ENCODE data around the gene CPED1. TPM values are rescaled to one million over a fixed set of nuclear protein-coding genes. Genes with fewer than 3 reads are reported as not detected.
"Not testable (repeated sequence)": the region's sequence is repeated elsewhere in the genome, so short reads cannot be mapped to it uniquely, and the experiment has no call there.

Gene CPED1
- total RNA-seq, 1 donor from 2014 or later: 32.3 TPM

DNA sequence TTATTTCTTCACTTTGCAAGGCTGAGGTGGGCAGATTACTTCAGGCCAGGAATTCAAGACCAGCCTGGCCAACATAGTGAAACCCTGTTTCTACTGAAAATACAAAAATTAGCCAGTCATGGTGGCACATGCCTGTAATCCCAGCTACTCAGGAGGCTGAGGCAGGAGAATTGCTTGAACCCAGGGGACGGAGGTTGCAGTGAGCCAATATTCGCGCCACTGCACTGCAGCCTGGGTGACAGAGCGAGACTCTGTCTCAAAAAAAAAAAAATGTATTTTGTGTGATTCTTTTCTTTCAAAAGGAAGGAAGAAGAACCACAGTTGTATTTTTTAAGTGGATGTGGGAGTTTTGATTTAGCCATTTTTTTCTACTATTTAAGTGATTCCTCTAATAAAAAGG, 195.4 kb downstream of the CPED1 start:
- not testable (repeated sequence) for DNase-seq

DNA sequence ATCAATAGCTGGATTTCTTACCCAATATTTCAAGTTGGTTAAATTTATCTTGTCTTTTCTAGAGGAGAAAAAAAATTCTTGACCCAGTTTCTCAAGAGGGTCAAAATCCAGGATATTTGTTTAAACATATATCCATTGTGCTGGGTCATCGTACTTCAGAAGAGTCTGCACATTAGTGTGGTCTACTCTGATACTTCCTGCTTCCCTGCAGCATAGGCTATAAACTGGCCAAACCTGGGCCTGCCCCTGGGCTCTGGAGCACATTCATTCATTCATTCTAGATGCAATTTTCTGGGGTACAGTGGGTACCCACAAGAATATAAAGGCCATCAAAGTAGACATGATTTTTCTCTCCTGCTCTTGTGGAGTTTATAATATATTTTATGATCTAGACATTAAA, 198.2 kb downstream of the CPED1 start:
- DNase-seq: no peak

DNA sequence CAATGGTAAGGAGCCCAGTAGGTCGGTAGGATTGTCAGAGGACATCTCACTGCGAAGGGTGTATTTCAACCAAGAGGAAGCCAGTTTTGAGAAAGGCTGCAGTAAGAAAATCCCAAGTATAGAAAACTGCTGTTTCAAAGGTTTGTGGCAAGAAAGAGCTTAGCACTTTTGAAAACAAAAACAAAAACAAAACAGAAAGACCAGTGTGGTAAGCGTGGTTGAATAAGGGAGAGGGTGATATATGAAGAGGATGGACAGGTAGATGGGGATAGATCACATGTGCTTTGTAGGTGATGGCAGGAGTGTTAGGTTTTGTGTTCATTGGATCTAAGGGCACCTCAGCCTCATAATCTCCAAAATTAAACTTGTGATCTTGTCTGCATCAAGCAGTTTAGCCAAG, 198.7 kb downstream of the CPED1 start:
- no peak for DNase-seq

DNA sequence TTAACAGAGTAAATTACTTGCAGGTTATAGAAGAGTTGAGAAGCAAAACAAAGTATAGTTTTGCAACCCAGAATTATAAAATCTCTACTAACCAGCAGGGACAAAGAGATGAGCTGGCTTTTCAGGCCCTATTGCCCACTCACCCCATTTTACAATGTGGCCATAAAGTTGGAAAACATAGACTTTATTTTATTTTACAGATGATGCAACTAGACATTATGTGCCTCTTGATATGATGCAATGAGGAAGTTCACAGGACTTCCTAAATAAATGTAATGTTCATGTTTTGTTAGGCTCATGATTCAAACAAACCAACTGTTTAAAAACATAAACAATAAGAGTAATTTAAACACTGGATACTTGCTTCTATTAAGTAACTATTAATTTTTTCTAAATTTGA, 199.2 kb downstream of the CPED1 start:
- DNase-seq: no peak

GRCh38 chr7:121192834-121193233, 204.3 kb downstream of the CPED1 start:
- DNase-seq: no peak

- no peak for DNase-seq
Measured at GRCh38 chr7:121195010-121195409, 206.5 kb downstream of the CPED1 start.

GRCh38 chr7:121195874-121196273, 207.4 kb downstream of the CPED1 start:
- peak; percentile 21 for DNase-seq

GRCh38 chr7:121196286-121196685, 207.8 kb downstream of the CPED1 start:
- DNase-seq: no peak

- no peak for DNase-seq
Measured at GRCh38 chr7:121197455-121197854, 208.9 kb downstream of the CPED1 start.

DNA sequence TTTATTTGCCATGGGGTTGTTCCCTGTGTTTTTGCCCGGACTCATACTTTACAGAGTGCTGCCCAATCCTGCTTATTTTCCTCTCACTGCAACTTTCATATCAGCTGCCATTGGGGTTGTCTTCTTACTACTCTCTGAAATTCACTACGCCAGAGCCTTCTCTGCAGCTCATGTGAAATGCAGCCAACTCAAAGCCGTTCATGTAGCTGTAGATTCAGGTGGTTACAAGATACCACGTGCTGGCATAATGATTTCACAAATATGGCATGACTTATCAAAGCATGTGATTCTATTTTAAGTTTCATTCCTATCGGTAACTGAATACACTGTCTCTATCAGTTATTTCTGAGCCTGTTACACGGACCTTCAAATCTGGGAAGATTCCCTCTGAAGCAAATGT, 210.0 kb downstream of the CPED1 start:
- no peak for DNase-seq

GRCh38 chr7:121202125-121202524, 213.6 kb downstream of the CPED1 start:
- DNase-seq: no peak

GRCh38 chr7:121202834-121203233, 214.3 kb downstream of the CPED1 start:
- no peak for DNase-seq

GRCh38 chr7:121204537-121204936, 216.0 kb downstream of the CPED1 start:
- peak; percentile 24 for DNase-seq

DNA sequence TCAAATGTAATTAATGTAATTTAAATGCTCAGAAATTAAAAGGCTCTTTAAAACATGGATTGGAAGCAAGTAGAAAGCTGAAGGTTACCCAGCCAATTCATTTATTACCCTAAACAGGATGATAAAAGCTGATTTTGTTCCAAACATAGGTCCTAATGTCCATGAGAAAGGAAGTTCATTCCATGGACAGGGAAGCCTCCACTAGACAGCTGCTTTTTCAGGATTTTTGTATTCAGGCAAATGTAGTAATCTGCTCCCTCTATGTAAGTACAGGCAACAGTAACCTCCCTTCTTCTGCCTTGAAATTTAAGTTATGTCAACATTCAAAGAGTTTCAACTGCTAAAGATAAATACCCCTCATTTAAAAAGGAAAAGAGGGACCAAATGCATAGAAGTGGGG, 217.3 kb downstream of the CPED1 start:
- DNase-seq: no peak

- no peak for DNase-seq
Measured at GRCh38 chr7:121211253-121211652, 222.7 kb downstream of the CPED1 start.

DNA sequence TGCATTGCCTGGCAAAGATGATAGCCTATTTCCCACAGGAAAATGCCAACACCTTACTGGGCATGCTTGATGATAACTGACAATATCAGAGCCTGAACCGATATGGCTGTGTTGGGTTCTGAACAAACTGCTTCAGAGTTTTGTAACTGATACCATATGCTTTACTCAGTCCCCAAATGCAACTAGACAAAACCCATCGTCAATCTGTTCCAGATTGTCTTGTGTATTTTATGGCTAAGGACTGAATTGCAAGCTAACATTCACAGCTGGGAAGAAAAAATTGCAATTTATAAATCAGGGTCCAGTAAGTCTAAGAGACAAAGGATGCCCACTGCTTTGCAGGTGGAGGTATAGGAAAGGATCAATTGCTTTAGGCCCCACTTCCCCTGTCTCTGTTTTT, 223.5 kb downstream of the CPED1 start:
- no peak for DNase-seq

DNA sequence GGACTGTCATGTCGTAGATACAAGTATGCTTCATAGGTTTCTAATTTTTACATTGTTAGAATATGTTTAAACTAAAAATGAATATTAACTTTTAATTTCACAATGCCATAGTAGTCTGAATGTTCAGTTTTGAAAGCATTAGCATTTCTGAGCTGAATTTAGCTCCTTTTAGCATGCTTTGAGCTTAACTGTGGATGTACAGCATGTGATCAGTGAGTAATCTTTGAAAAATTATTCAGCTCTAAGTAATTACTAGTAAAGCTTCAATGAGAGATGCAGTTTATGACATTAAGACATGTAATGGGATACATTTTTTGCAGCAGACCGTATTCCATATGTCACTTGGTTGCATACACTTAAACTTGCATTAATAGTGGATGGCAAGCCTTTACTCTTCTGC, 226.1 kb downstream of the CPED1 start:
- no peak for DNase-seq

GRCh38 chr7:121219026-121219425, 230.5 kb downstream of the CPED1 start:
- no peak for DNase-seq

DNA sequence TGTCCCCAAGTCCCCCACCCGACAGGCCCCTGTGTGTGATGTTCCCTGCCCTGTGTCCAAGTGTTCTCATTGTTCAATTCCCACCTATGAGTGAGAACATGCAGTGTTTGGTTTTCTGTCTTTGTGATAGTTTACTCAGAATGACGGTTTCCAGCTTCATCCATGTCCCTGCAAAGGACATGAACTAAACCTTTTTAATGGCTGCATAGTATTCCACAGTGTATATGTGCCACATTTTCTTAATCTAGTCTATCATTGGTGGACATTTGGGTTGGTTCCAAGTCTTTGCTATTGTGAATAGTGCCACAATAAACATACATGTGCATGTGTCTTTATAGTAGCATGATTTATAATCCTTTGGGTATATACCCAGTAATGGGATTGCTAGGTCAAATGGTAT, 232.6 kb downstream of the CPED1 start:
- DNase-seq: not testable (repeated sequence)

GRCh38 chr7:121228779-121229178, 240.3 kb downstream of the CPED1 start:
- no peak for DNase-seq

GRCh38 chr7:121235201-121235600, 246.7 kb downstream of the CPED1 start:
- DNase-seq: no peak

GRCh38 chr7:121237601-121238000, 249.1 kb downstream of the CPED1 start:
- peak; percentile 44 for DNase-seq

DNA sequence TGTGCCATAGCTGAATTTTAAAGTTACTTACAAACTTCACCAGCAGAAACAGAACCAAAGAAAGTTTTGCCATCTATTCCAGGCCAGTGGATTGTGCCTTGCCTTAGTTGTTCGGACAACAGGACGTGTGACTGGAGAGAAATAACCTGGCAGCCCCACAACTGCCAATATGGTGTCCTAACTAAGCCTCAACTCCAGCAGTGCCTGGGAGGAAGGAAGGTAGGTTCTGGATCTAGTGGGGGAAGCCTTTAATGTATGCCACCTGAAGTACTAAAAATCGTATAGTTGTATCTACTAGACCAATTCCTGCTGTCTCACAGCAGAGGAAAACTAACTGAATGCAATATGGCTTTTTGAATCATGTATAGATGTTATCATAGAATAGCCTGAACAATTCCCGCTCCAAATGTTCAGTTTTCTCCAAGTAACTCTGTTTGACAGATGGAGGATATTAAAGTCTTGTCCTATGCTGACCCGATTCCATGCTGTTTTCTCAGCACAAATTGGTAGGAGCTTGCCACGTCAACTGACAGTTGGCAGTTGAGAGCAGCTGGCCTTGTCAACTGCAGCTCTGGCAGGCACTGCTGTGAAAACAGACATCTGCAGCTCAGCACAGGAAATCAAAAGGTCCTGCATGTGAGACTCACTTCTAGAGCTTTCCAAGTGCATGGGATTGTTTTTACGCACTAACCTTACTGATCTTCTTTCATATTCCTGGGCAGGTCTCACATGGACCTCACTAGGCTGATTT, 255.8 kb downstream of the CPED1 start:
- peak; percentile 85 for DNase-seq

- not testable (repeated sequence) for DNase-seq
Measured at GRCh38 chr7:121251367-121251766, 262.9 kb downstream of the CPED1 start.
